ENCODE measurements around the gene INPP5D. TPM values are rescaled to one million over a fixed set of nuclear protein-coding genes. Genes with fewer than 3 reads are reported as not detected.

Gene INPP5D
- polyA plus RNA-seq, 3 donors = 30.6 to 90.2 (median 54.8) TPM

GRCh38 chr2:233011268-233011650 is 48.9 kb upstream of the INPP5D start:
- TF ChIP-seq CTCF (IDR thresholded peaks at IDR 0.05) = no peak
- H3K4me2 ChIP-seq (replicated peaks; ENCODE audit: extremely low read depth, low read length, poor library complexity, severe bottlenecking) = no peak overlapping the region
- H3K36me3 ChIP-seq (replicated peaks in 1 of 2; ENCODE audit: control insufficient read depth in 1 of 2, insufficient read depth in 2 of 2, low read length in 2 of 2) = no peaks in the 10 kb centered on the region
- intact Hi-C loops (cut with micrococcal nuclease) = no loop called here
- no peak overlapping the region for H2AFZ ChIP-seq (ENCODE audit: insufficient read depth, low read depth, low read length, poor library complexity, severe bottlenecking)
- no peaks in the 10 kb centered on the region for H3K36me3 Mint-ChIP-seq
- H3K27me3 Mint-ChIP-seq (ENCODE audit: low read depth in 3 of 3) = peaks cover 3 to 11% (median 9%) of the 10 kb centered on the region in 3 donors
- H3K4me1 Mint-ChIP-seq = peaks cover 14% of the 10 kb centered on the region
- no peaks in the 10 kb centered on the region for H3K27me3 ChIP-seq (ENCODE audit: control insufficient read depth in 2 of 2, insufficient read depth in 2 of 2, low read length in 2 of 2)
- no peak overlapping the region for H3K4me3 Mint-ChIP-seq
- H3K4me3 ChIP-seq (replicated peaks in 1 of 3; ENCODE audit: low read depth in 2 of 3, low read length in 3 of 3) = no peak overlapping the region
- H3K9me3 ChIP-seq (replicated peaks in 1 of 2; ENCODE audit: control insufficient read depth in 1 of 2, insufficient read depth in 1 of 2, low read length in 2 of 2) = no peaks in the 10 kb centered on the region
- no peaks in the 10 kb centered on the region for H3K79me2 ChIP-seq (ENCODE audit: insufficient read depth, low read length)
- H3K9ac ChIP-seq (ENCODE audit: insufficient read depth, low read length, poor library complexity, severe bottlenecking) = no peak overlapping the region
- peaks cover 0 to 5% of the 10 kb centered on the region in 2 donors for H3K4me1 ChIP-seq (ENCODE audit: control insufficient read depth in 1 of 2, insufficient read depth in 2 of 2, low read length in 2 of 2)
- no peak overlapping the region for H3K27ac Mint-ChIP-seq
- no peak for DNase-seq
- no peaks in the 10 kb centered on the region for H4K20me1 ChIP-seq (ENCODE audit: insufficient read depth, low read length)
- H3K27ac ChIP-seq (ENCODE audit: low read depth in 1 of 2, low read length in 2 of 2) = no peak overlapping the region
- WGBS (ENCODE audit: insufficient coverage) = 97% methylated on average over 5 of the region's 6 CpGs
- H3K9me3 Mint-ChIP-seq = peaks cover 0 to 4% (median 0%) of the 10 kb centered on the region in 7 donors

- TF ChIP-seq CTCF (IDR thresholded peaks at IDR 0.05) = no peak
- no peaks in the 10 kb centered on the region for H3K27me3 ChIP-seq (ENCODE audit: control insufficient read depth in 2 of 2, insufficient read depth in 2 of 2, low read length in 2 of 2)
- H3K9ac ChIP-seq (ENCODE audit: insufficient read depth, low read length, poor library complexity, severe bottlenecking) = no peak overlapping the region
- no peak overlapping the region for H3K4me3 ChIP-seq (replicated peaks in 1 of 3; ENCODE audit: low read depth in 2 of 3, low read length in 3 of 3)
- no peaks in the 10 kb centered on the region for H3K79me2 ChIP-seq (ENCODE audit: insufficient read depth, low read length)
- no peak for DNase-seq
- no peaks in the 10 kb centered on the region for H3K36me3 ChIP-seq (replicated peaks in 1 of 2; ENCODE audit: control insufficient read depth in 1 of 2, insufficient read depth in 2 of 2, low read length in 2 of 2)
- no peaks in the 10 kb centered on the region for H4K20me1 ChIP-seq (ENCODE audit: insufficient read depth, low read length)
- H3K4me2 ChIP-seq (replicated peaks; ENCODE audit: extremely low read depth, low read length, poor library complexity, severe bottlenecking) = no peak overlapping the region
- H2AFZ ChIP-seq (ENCODE audit: insufficient read depth, low read depth, low read length, poor library complexity, severe bottlenecking) = no peak overlapping the region
- Mint-ChIP-seq H3K4me3 (no peak overlapping the region), H3K4me1 (peaks cover 14% of the 10 kb centered on the region), H3K36me3 (no peaks in the 10 kb centered on the region), H3K9me3 (peaks cover 0 to 4% (median 0%) of the 10 kb centered on the region in 7 donors), H3K27me3 (ENCODE audit: low read depth in 3 of 3) (peaks cover 3 to 11% (median 9%) of the 10 kb centered on the region in 3 donors), H3K27ac (no peak overlapping the region)
- WGBS (ENCODE audit: insufficient coverage) = no CpG with 5 or more reads among the region's 1 CpG
- intact Hi-C loops (cut with micrococcal nuclease) = no loop called here
- no peaks in the 10 kb centered on the region for H3K9me3 ChIP-seq (replicated peaks in 1 of 2; ENCODE audit: control insufficient read depth in 1 of 2, insufficient read depth in 1 of 2, low read length in 2 of 2)
- no peak overlapping the region for H3K27ac ChIP-seq (ENCODE audit: low read depth in 1 of 2, low read length in 2 of 2)
- peaks cover 0 to 5% of the 10 kb centered on the region in 2 donors for H3K4me1 ChIP-seq (ENCODE audit: control insufficient read depth in 1 of 2, insufficient read depth in 2 of 2, low read length in 2 of 2)
These were observed 48.4 kb upstream of the INPP5D start for GRCh38 chr2:233011702-233012131.

Measured in CD14-positive monocyte (primary cell).